Measurements from ENCODE around the gene ERP29. TPM values are rescaled to one million over a fixed set of nuclear protein-coding genes. Genes with fewer than 3 reads are reported as not detected.
"Not testable (repeated sequence)": the region's sequence is repeated elsewhere in the genome, so short reads cannot be mapped to it uniquely, and the experiment has no call there.

ERP29 gene
- polyA plus RNA-seq, 6 donors from 2014 or later = 271 to 327 (median 295) TPM

DNA sequence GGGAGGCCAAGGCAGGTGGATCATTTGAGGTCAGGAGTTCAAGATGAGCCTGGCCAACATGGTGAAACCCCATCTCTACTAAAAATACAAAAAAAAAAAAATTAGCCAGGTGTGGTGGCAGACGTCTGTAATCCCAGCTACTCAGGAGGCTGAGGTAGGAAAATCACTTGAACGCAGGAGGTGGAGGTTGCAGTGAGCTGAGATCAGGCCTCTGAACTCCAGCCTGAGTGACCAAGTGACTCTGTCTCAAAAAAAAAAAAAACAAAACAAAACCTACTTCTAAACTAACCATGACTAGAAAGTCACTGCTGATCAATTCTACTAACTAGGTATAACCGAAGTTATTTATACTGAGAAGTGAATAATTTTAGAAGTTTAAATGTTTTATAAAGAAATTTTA, 3.6 kb upstream of the ERP29 start:
- ATAC-seq (ENCODE audit: low read depth in 2 of 2); H3K27ac Mint-ChIP-seq; DNase-seq; H3K9me3 Mint-ChIP-seq; H3K27me3 Mint-ChIP-seq; H3K4me3 Mint-ChIP-seq; H3K36me3 Mint-ChIP-seq: not testable (repeated sequence)
- peaks cover 37 to 48% (median 45%) of the 10 kb centered on the region in 3 donors for H3K4me1 Mint-ChIP-seq

DNA sequence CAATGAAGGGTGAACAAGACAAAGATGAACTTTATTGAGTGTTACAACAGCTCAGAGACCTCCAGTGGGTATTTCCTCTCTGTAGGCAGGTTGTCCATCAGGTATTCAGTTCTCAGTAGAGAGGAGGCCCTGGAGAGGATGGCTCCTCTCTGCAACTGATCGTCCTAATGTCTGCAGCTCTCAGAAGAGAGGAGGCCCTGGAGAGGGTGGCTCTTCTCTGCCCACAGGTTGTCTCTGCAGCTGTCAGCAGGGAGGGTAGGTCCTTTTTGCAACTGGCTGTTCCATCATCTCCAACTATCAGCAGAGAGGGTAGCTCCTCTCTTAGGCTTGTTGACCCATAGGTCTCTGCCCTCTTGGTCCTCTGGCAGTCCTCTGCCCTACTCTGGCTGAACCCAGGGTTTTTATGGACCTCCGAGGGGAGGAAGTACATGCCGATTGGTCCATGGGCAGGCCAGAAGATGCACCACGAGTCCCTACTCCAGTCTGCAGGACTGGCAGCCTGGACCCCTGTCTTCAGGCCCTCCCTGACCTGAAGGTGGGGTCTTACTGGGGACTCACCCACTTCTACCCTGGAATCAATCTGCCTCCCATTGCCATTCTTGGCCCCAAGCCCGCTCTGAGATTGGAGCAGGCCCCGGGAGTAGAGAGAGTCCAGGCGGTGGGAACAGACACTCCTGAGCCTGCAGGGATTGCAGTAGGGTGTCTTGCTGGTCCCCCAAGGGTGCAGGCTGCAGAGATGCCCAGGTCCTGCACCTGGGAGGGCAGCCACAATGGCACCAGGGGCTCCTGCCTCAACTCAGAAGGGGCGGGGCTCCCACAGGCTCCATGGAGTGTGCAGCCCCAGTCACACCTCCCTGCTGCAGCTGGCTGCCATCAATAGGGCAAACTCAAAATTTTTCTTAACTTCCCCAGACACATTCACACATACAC, 2.5 kb upstream of the ERP29 start:
- Mint-ChIP-seq H3K4me3 (peak overlapping the region in 5 of 8 donors; percentile 48 to 88 (median 78)), H3K36me3 (peaks cover 4 to 10% of the 10 kb centered on the region in 2 donors), H3K27ac (no peak overlapping the region)

DNA sequence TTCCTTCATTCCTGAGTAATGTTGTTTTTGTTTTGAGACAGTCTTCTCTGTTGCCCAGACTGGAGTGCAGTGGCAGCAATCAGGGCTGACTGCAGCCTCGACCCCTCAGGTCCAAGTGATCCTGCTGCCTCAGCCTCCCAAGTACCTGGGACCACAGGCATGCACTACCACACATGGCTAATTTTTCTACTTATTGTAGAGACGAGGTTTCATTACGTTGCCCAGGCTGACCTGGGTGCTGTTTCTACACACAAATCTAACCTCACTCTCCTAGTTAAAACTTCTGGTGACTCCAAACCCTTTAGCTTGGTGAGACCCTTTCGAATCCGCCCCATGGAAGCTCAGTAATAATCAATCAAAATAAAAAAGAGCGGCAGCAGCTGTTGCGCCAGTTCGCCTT, 1.5 kb upstream of the ERP29 start:
- Mint-ChIP-seq H3K4me1 (peaks cover 42 to 63% (median 50%) of the 10 kb centered on the region in 3 donors), H3K36me3 (peaks cover 12 to 18% of the 10 kb centered on the region in 2 donors), H3K27ac (peak overlapping the region in 4 of 6 donors; percentile 93 to 99 (median 97)), H3K4me3 (peak overlapping the region; percentile 82 to 97 (median 88)), H3K27me3 (no peaks in the 10 kb centered on the region), H3K9me3 (peaks cover 0 to 11% (median 6%) of the 10 kb centered on the region in 7 donors)
- no peak for DNase-seq
- no peak for ATAC-seq (ENCODE audit: low read depth in 2 of 2)

More for the DNA sequence above, 2.5 kb upstream of the ERP29 start:
- no peak for DNase-seq
- H3K27me3 Mint-ChIP-seq = no peaks in the 10 kb centered on the region
- peaks cover 0 to 6% (median 4%) of the 10 kb centered on the region in 7 donors for H3K9me3 Mint-ChIP-seq
- ATAC-seq (ENCODE audit: low read depth in 2 of 2) = no peak
- H3K4me1 Mint-ChIP-seq = peaks cover 40 to 53% (median 50%) of the 10 kb centered on the region in 3 donors

DNA sequence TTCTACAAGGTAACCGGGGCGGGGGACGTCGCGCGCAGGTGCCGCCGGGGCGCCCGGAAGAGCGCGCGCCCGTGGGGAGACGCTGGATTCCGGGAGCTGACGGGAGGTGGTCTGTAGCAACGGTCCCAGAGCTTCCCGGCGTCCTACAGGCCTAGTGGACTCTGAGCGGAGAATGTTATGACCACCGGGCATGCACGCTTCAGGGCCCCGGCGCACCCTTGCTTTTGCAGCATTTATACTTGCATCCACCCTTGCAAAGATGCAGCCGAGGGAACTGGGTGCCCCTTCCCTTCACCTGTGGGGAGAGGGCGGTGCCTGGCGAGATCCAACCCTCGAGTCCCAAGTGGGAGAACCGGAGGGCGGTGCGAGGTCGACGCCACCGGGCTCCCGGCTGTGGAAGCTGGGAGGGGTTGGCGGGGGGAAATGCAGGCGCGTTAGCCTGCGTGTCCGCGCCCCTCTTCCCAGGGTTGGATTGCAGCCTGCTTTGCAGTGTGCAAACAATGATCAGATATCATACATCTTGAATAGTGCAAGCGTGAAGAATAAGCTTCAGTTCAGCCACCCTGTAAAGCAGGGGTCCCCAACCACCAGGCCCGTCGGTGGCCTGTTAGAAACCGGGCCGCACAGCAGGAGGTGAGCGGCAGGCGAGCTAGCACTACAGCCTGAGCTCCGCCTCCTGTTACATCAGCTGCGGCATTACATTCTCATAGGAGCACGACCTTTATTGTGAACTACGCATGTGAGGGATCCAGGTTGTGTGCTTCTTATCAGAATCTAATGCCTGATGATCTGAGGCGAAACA, 576 bp downstream of the ERP29 start:
- peak; percentile 55 for DNase-seq
- ATAC-seq (ENCODE audit: low read depth in 2 of 2) = peak; percentile 27 to 37
- H3K4me3 Mint-ChIP-seq = peak overlapping the region; percentile 82 to 97 (median 88)
- H3K9me3 Mint-ChIP-seq = peaks cover 0 to 11% (median 6%) of the 10 kb centered on the region in 7 donors
- H3K27ac Mint-ChIP-seq = peak overlapping the region; percentile 70 to 99 (median 94)
- H3K27me3 Mint-ChIP-seq = no peaks in the 10 kb centered on the region
- peaks cover 52 to 75% (median 63%) of the 10 kb centered on the region in 3 donors for H3K4me1 Mint-ChIP-seq
- peaks cover 12 to 18% of the 10 kb centered on the region in 2 donors for H3K36me3 Mint-ChIP-seq

DNA sequence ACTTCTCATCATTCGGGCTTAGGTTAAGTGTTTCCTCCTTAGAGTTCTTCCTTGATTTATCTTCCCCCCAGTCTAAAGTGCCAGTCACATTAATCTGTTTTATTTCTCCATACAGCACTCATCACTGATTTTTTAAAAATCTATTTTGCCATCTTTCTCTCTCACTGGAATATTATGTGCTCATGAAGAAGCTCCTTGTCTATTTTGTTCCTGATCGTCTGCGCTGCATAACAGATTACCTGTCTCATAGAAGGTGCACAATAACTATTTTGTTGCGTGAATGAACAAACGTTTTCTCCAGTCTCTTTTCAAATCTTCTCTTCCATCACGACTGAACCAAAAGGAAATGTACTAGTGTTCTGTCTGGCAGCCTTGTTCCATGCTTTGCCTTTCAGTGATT, 2.7 kb downstream of the ERP29 start:
- peaks cover 12 to 18% of the 10 kb centered on the region in 2 donors for H3K36me3 Mint-ChIP-seq
- H3K9me3 Mint-ChIP-seq = peaks cover 0 to 11% (median 6%) of the 10 kb centered on the region in 7 donors
- peak overlapping the region; percentile 44 to 99 (median 88) for H3K27ac Mint-ChIP-seq
- H3K4me3 Mint-ChIP-seq = peak overlapping the region; percentile 2 to 97 (median 84)
- ATAC-seq (ENCODE audit: low read depth in 2 of 2) (no peak), DNase-seq (no peak)
- peaks cover 60 to 80% (median 76%) of the 10 kb centered on the region in 3 donors for H3K4me1 Mint-ChIP-seq
- H3K27me3 Mint-ChIP-seq = no peaks in the 10 kb centered on the region

DNA sequence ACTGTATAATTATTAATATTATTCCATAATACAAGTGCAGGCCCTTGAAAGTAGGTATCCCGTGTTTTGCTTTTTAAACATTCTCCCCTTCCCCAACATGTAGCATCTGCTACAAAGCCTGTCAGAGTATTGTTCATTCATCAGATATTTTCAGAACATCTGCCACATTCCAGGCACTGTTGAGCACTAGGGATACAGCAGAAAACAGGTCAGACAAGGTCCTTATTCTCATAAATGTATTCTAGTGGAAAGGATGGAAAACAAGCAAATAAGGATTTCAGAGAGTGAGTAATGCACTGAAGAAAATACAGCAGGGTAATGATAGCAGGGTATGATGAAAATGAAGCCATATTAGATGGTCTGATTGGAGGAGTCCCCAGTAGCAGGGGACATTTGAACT, 3.8 kb downstream of the ERP29 start:
- ATAC-seq (ENCODE audit: low read depth in 2 of 2) (no peak), DNase-seq (no peak)
- H3K4me3 Mint-ChIP-seq = peak overlapping the region in 2 of 8 donors; percentile 15 to 28
- H3K4me1 Mint-ChIP-seq = peaks cover 56 to 78% (median 67%) of the 10 kb centered on the region in 3 donors
- H3K27ac Mint-ChIP-seq = peak overlapping the region in 3 of 6 donors; percentile 68 to 93 (median 90)
- H3K9me3 Mint-ChIP-seq = peaks cover 0 to 11% (median 6%) of the 10 kb centered on the region in 7 donors
- H3K36me3 Mint-ChIP-seq = peaks cover 14 to 21% of the 10 kb centered on the region in 2 donors
- no peaks in the 10 kb centered on the region for H3K27me3 Mint-ChIP-seq

DNA sequence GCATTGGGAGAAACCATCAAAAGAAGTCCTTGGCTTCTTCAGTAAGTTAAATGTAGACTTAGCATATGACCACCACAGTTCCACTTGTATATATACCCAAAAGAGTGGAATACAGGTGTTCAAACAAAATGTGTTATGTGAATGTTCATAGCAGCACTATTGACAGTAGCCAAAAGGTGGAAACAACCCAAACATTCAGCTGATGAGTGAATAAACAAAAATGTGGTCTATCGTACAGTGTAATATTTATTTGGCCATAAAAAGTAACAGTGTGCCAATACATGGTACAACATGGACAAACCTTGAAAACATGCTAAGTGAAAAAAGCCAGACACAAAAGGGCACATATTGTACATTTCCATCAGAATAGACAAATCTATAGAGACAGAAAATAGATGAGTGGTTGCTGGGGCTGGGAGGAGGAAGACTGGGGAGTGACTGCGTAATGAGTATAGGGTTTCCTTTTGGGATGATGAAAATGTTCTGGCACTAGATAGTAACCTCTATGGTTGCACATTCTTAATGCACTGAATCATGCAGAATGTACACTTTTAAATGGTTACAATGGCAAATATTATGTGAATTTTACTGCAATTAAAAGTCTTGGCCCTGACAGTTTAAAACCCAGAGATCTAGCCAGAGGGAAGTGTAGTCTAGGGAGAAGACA, 5.5 kb downstream of the ERP29 start:
- H3K4me3 Mint-ChIP-seq = peak overlapping the region in 3 of 8 donors; percentile 0 to 50 (median 24)
- DNase-seq = no peak
- H3K27ac Mint-ChIP-seq = peak overlapping the region in 5 of 6 donors; percentile 19 to 91 (median 60)
- no peak for ATAC-seq (ENCODE audit: low read depth in 2 of 2)
- peaks cover 55 to 79% (median 67%) of the 10 kb centered on the region in 3 donors for H3K4me1 Mint-ChIP-seq
- peaks cover 0 to 11% (median 6%) of the 10 kb centered on the region in 7 donors for H3K9me3 Mint-ChIP-seq
- peaks cover 21 to 28% of the 10 kb centered on the region in 2 donors for H3K36me3 Mint-ChIP-seq
- no peaks in the 10 kb centered on the region for H3K27me3 Mint-ChIP-seq

DNA sequence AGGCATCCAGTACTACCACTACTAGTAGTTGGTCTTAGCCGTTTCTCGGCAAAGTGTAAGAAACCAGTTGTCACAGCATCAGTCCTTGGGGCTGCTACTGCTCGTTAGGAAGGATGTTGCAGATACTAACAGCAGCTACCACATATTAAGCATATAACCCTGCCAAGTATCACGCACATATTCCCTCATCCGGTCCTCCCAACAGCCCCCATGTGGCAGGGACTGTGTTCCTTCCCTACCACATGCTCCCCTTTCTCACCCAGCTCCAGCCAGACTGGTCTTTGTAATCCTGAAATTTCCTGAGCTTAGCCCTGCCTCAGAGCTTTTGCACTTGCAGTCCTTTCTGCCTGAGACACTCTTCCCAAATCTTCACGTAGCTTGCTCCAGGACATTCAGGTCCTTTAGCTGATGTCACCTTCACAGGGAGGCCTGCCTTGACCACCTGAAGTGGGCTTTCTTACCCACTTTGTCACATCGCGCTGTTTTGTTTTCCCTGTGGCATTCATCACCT, 7.8 kb downstream of the ERP29 start:
- no peaks in the 10 kb centered on the region for H3K27me3 Mint-ChIP-seq
- H3K4me1 Mint-ChIP-seq = peaks cover 44 to 75% (median 56%) of the 10 kb centered on the region in 3 donors
- H3K36me3 Mint-ChIP-seq = peaks cover 18 to 25% of the 10 kb centered on the region in 2 donors
- no peak overlapping the region for H3K4me3 Mint-ChIP-seq
- ATAC-seq (ENCODE audit: low read depth in 2 of 2) (no peak), DNase-seq (no peak)
- peaks cover 0 to 4% (median 0%) of the 10 kb centered on the region in 7 donors for H3K9me3 Mint-ChIP-seq
- H3K27ac Mint-ChIP-seq = peak overlapping the region in 3 of 6 donors; percentile 58 to 61 (median 60)

DNA sequence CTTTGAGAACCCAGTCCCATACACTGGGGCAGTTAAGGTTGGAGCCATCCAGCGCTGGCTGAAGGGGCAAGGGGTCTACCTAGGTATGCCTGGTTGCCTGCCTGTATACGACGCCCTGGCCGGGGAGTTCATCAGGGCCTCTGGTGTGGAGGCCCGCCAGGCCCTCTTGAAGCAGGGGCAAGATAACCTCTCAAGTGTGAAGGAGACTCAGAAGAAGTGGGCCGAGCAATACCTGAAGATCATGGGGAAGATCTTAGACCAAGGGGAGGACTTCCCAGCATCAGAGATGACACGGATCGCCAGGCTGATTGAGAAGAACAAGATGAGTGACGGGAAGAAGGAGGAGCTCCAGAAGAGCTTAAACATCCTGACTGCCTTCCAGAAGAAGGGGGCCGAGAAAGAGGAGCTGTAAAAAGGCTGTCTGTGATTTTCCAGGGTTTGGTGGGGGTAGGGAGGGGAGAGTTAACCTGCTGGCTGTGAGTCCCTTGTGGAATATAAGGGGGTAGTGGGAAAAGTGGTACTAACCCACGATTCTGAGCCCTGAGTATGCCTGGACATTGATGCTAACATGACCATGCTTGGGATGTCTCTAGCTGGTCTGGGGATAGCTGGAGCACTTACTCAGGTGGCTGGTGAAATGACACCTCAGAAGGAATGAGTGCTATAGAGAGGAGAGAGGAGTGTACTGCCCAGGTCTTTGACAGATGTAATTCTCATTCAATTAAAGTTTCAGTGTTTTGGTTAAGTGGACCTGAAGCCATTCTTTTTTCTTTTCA, 9.2 kb downstream of the ERP29 start:
- no peaks in the 10 kb centered on the region for H3K27me3 Mint-ChIP-seq
- H3K9me3 Mint-ChIP-seq = no peaks in the 10 kb centered on the region
- H3K27ac Mint-ChIP-seq = peak overlapping the region; percentile 17 to 87 (median 45)
- peaks cover 15 to 23% of the 10 kb centered on the region in 2 donors for H3K36me3 Mint-ChIP-seq
- H3K4me3 Mint-ChIP-seq = no peak overlapping the region
- peaks cover 39 to 73% (median 53%) of the 10 kb centered on the region in 3 donors for H3K4me1 Mint-ChIP-seq
- ATAC-seq (ENCODE audit: low read depth in 2 of 2) (no peak), DNase-seq (no peak)

DNA sequence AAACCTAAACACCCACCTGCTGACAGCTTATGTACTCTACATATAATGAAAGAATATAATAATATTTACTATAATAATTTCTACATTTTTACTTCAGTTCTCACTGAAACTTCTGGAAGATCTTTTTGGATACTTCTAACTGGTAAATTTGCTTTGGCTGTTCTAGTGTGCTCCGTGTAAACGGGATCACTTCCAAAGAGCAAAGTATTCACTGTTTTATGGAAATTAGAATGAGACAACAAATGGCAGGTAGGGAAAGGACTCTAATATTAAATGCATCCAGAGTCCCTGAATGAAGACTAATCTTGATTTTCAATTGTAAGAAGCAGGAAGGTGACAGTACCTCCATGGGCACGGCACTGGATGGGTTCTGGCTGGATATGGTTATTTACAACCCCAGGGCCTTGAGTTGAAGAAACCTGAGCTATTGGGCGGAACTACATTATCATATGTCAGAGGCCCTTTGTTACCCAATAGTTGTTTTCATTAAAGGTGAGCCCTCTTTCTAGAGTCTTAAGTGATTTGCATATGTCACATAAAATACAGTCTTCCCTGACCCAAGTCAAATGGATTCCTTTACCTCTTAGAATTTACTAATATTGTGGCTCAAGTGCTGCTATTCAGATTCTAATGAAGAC, 10.7 kb downstream of the ERP29 start:
- DNase-seq (no peak), ATAC-seq (ENCODE audit: low read depth in 2 of 2) (no peak)
- Mint-ChIP-seq H3K4me3 (no peak overlapping the region), H3K9me3 (no peaks in the 10 kb centered on the region), H3K27me3 (no peaks in the 10 kb centered on the region), H3K27ac (peak overlapping the region in 1 of 6 donors; percentile 89), H3K4me1 (peaks cover 36 to 62% (median 50%) of the 10 kb centered on the region in 3 donors), H3K36me3 (peaks cover 15 to 23% of the 10 kb centered on the region in 2 donors)

DNA sequence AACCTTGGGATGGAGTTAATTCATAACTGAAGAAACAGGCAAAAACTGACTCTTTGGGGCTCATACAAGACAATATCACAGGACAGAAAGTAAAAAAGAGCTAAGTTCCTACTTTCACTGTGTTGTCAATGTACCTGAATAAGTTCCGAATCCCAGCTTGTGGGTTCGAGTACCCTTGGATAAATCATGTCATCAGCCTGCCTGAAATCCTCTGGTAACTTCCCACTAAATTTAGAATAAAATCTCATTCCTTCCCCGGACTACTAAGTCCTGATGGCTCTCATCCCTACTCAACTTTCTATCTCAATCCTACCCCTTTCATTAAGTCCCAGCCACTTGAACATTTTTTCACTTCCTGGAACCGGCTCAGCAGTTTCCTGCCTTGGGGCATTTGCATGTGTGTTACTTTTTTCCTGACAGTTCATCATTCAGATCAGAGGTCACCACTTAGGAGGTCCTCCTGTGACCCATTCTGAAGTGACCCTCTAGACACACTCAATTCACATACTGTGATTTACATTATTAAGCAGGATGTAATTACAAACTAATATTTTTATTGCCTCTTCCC, 12.7 kb downstream of the ERP29 start:
- Mint-ChIP-seq H3K4me3 (peak overlapping the region in 4 of 8 donors; percentile 6 to 63 (median 29)), H3K36me3 (peaks cover 21 to 23% of the 10 kb centered on the region in 2 donors), H3K4me1 (peaks cover 29 to 53% (median 51%) of the 10 kb centered on the region in 3 donors), H3K9me3 (no peaks in the 10 kb centered on the region), H3K27me3 (no peaks in the 10 kb centered on the region), H3K27ac (peak overlapping the region; percentile 19 to 95 (median 70))
- DNase-seq (no peak), ATAC-seq (ENCODE audit: low read depth in 2 of 2) (peak in 1 of 2 donors; percentile 39)

All from naive B cell (primary cell).